ENCODE data around the gene IL18R1.

IL18R1 gene

GRCh38 chr2:102434655-102435381 lies 79.2 kb downstream of the IL18R1 start:
- DNase-seq (ENCODE audit: low read depth), result no peak

GRCh38 chr2:102435741-102436140 lies 80.1 kb downstream of the IL18R1 start:
- no peak for DNase-seq (ENCODE audit: low read depth)

GRCh38 chr2:102436323-102436722 lies 80.7 kb downstream of the IL18R1 start:
- DNase-seq (ENCODE audit: low read depth), result no peak

GRCh38 chr2:102437122-102437521 lies 81.5 kb downstream of the IL18R1 start:
- no peak for DNase-seq (ENCODE audit: low read depth)

GRCh38 chr2:102438111-102438510 lies 82.5 kb downstream of the IL18R1 start:
- no peak for DNase-seq (ENCODE audit: low read depth)

GRCh38 chr2:102438578-102438977 lies 83.0 kb downstream of the IL18R1 start:
- no peak for DNase-seq (ENCODE audit: low read depth)

- DNase-seq (ENCODE audit: low read depth), result peak; percentile 8
Measured at GRCh38 chr2:102439065-102439695, 83.6 kb downstream of the IL18R1 start.

GRCh38 chr2:102442967-102443828 lies 87.6 kb downstream of the IL18R1 start:
- peak; percentile 4 for DNase-seq (ENCODE audit: low read depth)

GRCh38 chr2:102444233-102444632 lies 88.6 kb downstream of the IL18R1 start:
- DNase-seq (ENCODE audit: low read depth), result no peak

GRCh38 chr2:102446936-102447335 lies 91.3 kb downstream of the IL18R1 start:
- DNase-seq (ENCODE audit: low read depth), result no peak

Data from fibroblast of gingiva (primary cell).